HepG2 (cell line): ENCODE results near the gene HCRT. TPM values are rescaled to one million over a fixed set of nuclear protein-coding genes. Genes with fewer than 3 reads are reported as not detected.
"Not testable (repeated sequence)": the region's sequence is repeated elsewhere in the genome, so short reads cannot be mapped to it uniquely, and the experiment has no call there.

ENCODE experiments used
- ATAC-seq: fragments of 200-7000 bp; cut with Tn5 transposase; 3 replicates; pipeline ENCODE4 v1.9.1; 2020; ENCODE audit warnings: mild to moderate bottlenecking, moderate library complexity
- BruUV-seq: library from RNA; stranded (reverse); fragments of 400-500 nt; replicated peaks from 2 replicates; lab custom pipeline; 2021; lab: Mats Ljungman, UMichigan
- CTCF ChIA-PET: fragments of 300-600 bp; formaldehyde crosslinking; extraction: SDS; loops from one replicate; lab custom pipeline; 2021; ENCODE audit warnings: low total read pairs, inconsistent platforms, low intra/inter-chr PET ratio; lab: Yijun Ruan, JAX
- POLR2A ChIA-PET: fragments of 350-600 bp; sonication (Branson Sonifier 250); formaldehyde crosslinking; loops from one replicate; lab custom pipeline; 2020; ENCODE audit warnings: antibody characterized with exemption, inconsistent platforms; lab: Yijun Ruan, JAX
- DNase-seq: peaks from one replicate; pipeline ENCODE4 v3.0.0-alpha.2; 2015; ENCODE audit warnings: low spot score
- FAIRE-seq: peaks from 3 replicates; lab custom pipeline; 2011; peaks lifted over from hg19 to GRCh38; lab: Jason Lieb, UNC
- H2AFZ ChIP-seq: one replicate; pipeline ENCODE4 v1.6.1; 2011; ENCODE audit warnings: low read length, inconsistent platforms
- H3K27ac ChIP-seq: fragments of 300-600 bp; 3 replicates; pipeline ENCODE4 v1.8.0; 2011; ENCODE audit warnings: mixed run types, mild to moderate bottlenecking, mixed read lengths, low read length, inconsistent platforms; ENCODE audit not compliant: insufficient read depth; ENCODE audit errors: extremely low read length
- H3K27me3 ChIP-seq, 2 experiments: fragments of 200-600 bp in 1 of 2; 2 replicates in 1 of 2; 3 replicates in 1 of 2; pipeline versions ENCODE4 v1.6.0 to v1.8.0; 2011; ENCODE audit warnings: low read length in 2 of 2, mild to moderate bottlenecking in 2 of 2, moderate library complexity in 2 of 2, inconsistent platforms in 1 of 2; ENCODE audit not compliant: insufficient read depth in 2 of 2, control insufficient read depth in 1 of 2
- H3K36me3 ChIP-seq, 2 experiments: fragments of 200-600 bp in 1 of 2; replicated peaks in 1 of 2; 2 replicates in 1 of 2; 3 replicates in 1 of 2; pipeline versions ENCODE4 v1.5.1 to v1.8.0; 2011; ENCODE audit warnings: low read length in 2 of 2, inconsistent platforms in 1 of 2; ENCODE audit not compliant: insufficient read depth in 2 of 2, control insufficient read depth in 1 of 2
- H3K4me1 ChIP-seq: 2 replicates; pipeline ENCODE4 v1.5.1; 2012; ENCODE audit warnings: low read length, inconsistent platforms; ENCODE audit not compliant: insufficient read depth
- H3K4me2 ChIP-seq: 2 replicates; pipeline ENCODE4 v1.6.0; 2011; ENCODE audit warnings: low read depth, low read length, inconsistent platforms
- H3K4me3 ChIP-seq, 3 experiments: fragments of 200-600 bp in 1 of 3; sonication (generic), shearing (Covaris generic) in 1 of 3; replicated peaks in 1 of 3; 2 replicates each; pipeline ENCODE4 v1.5.1; 2011 to 2016; ENCODE audit warnings: low read length in 3 of 3, inconsistent platforms in 2 of 3, low read depth in 2 of 3, mild to moderate bottlenecking in 2 of 3, control low read depth in 1 of 3, mixed read lengths in 1 of 3; ENCODE audit not compliant: insufficient read depth in 1 of 3
- H3K79me2 ChIP-seq: one replicate; pipeline ENCODE4 v1.6.1; 2011; ENCODE audit warnings: low read length, inconsistent platforms; ENCODE audit not compliant: insufficient read depth
- H3K9ac ChIP-seq: 2 replicates; pipeline ENCODE4 v1.6.0; 2011; ENCODE audit warnings: mild to moderate bottlenecking, low read depth, low read length, inconsistent platforms; ENCODE audit not compliant: insufficient read depth
- H3K9me3 ChIP-seq: 2 replicates; pipeline ENCODE4 v1.5.1; 2012; ENCODE audit warnings: mild to moderate bottlenecking, low read length
- H4K20me1 ChIP-seq: 2 replicates; pipeline ENCODE4 v1.6.0; 2011; ENCODE audit warnings: inconsistent platforms, mild to moderate bottlenecking, low read length, moderate library complexity; ENCODE audit not compliant: insufficient read depth
- FOXA1 ChIP-seq, 2 experiments: fragments of 450-650 bp in 1 of 2; sonication (generic) in 1 of 2; formaldehyde crosslinking in 1 of 2; IDR thresholded peaks; 2 replicates each; pipeline versions ENCODE4 v1.4.0 to v1.6.1; 2016 to 2020; ENCODE audit warnings: missing genetic modification reagents in 1 of 2
- FOXA3 ChIP-seq: IDR thresholded peaks from 2 replicates; pipeline ENCODE4 v1.6.1; 2016; ENCODE audit warnings: missing genetic modification reagents, missing compliant biosample characterization
- HNF4A ChIP-seq: sonication (generic); formaldehyde crosslinking; IDR thresholded peaks from 2 replicates; pipeline ENCODE4 v1.4.0; 2020; ENCODE audit warnings: missing genetic modification reagents
- HNRNPUL1 ChIP-seq: fragments of 200-400 bp; formaldehyde crosslinking; IDR thresholded peaks from 2 replicates; pipeline ENCODE4 v1.6.1; 2017; ENCODE audit warnings: low read depth, mild to moderate bottlenecking, low read length, moderate library complexity
- HOXA3 ChIP-seq: sonication (generic); formaldehyde crosslinking; IDR thresholded peaks from 2 replicates; pipeline ENCODE4 v1.5.0; 2020; ENCODE audit warnings: missing genetic modification reagents
- MAFG ChIP-seq: sonication (generic); formaldehyde crosslinking; IDR thresholded peaks from 2 replicates; pipeline ENCODE4 v1.5.1; 2020; ENCODE audit warnings: mild to moderate bottlenecking, missing genetic modification reagents
- NFE2L1 ChIP-seq: sonication (generic); formaldehyde crosslinking; IDR thresholded peaks from 2 replicates; pipeline ENCODE4 v1.4.0; 2020; ENCODE audit warnings: missing genetic modification reagents, mild to moderate bottlenecking, borderline replicate concordance
- NR2F1 ChIP-seq, 2 experiments: fragments of 450-650 bp in 1 of 2; formaldehyde crosslinking in 1 of 2; IDR thresholded peaks; 2 replicates each; pipeline versions ENCODE4 v1.5.0 to v1.6.1; 2016 to 2020; ENCODE audit warnings: mild to moderate bottlenecking in 1 of 2, missing compliant biosample characterization in 1 of 2, missing genetic modification reagents in 1 of 2, moderate library complexity in 1 of 2
- RARA ChIP-seq: IDR thresholded peaks from 2 replicates; pipeline ENCODE4 v1.6.1; 2016; ENCODE audit warnings: missing genetic modification reagents, missing compliant biosample characterization
- RBFOX2 ChIP-seq: fragments of 200-400 bp; formaldehyde crosslinking; IDR thresholded peaks from 2 replicates; pipeline ENCODE4 v1.6.1; 2017; ENCODE audit warnings: low read depth, mild to moderate bottlenecking, low read length
- TP53 ChIP-seq: sonication (generic); formaldehyde crosslinking; conservative IDR thresholded peaks from 2 replicates; pipeline ENCODE4 v1.4.0; 2020; ENCODE audit warnings: missing genetic modification reagents
- ZNF629 ChIP-seq: sonication (generic); formaldehyde crosslinking; conservative IDR thresholded peaks from 2 replicates; pipeline ENCODE4 v1.5.0; 2020; ENCODE audit warnings: missing genetic modification reagents
- ZNF780A ChIP-seq: sonication (generic); formaldehyde crosslinking; IDR thresholded peaks from 2 replicates; pipeline ENCODE4 v1.8.0; 2022; ENCODE audit warnings: mild to moderate bottlenecking, missing genetic modification reagents, moderate library complexity
- ZNF83 ChIP-seq: sonication (generic); formaldehyde crosslinking; IDR thresholded peaks from 2 replicates; pipeline ENCODE4 v1.4.0; 2020; ENCODE audit warnings: missing genetic modification reagents, mild to moderate bottlenecking, borderline replicate concordance
- WGBS: methylation state at CpG from one replicate; pipeline ENCODE4 v1.1.6; 2017; ENCODE audit warnings: low lambda C conversion rate; 5-methylcytosine and 5-hydroxymethylcytosine counted together
- in situ Hi-C: cut with HindIII; loops from 2 replicates; pipeline ENCODE4 v1.10.0; 2017; ENCODE audit warnings: low pct_unique_long_range_greater_than_20kb; ENCODE audit not compliant: extremely low pct_ligation_motif_present
- intact Hi-C: fragments of 100-400 bp; cut with micrococcal nuclease; formaldehyde crosslinking; loops from one replicate; pipeline ENCODE4 v1.10.0; 2022; ENCODE audit not compliant: unreplicated experiment
- polyA plus RNA-seq, 8 experiments: library from polyadenylated mRNA; depleted of rRNA in 3 of 8; stranded (reverse) in 7 of 8; unstranded in 1 of 8; fragments of >200 nt; fragmentation: Illumina TruSeq in 4 of 8; extraction: Trizol in 4 of 8; gene quantifications; 2 replicates each; pipeline versions ENCODE4 v1.2.1 to v1.2.3, GENCODE V29; 2011 to 2016; ENCODE audit warnings: low read depth in 4 of 8, missing spikeins in 1 of 8, mixed read lengths in 1 of 8; ENCODE audit not compliant: insufficient read depth in 1 of 8
- total RNA-seq, 5 experiments: library from RNA; depleted of rRNA; stranded (reverse); fragments of >200 nt; fragmentation: Illumina TruSeq; extraction: Trizol; gene quantifications; 2 replicates each; pipeline ENCODE4 v1.2.3, GENCODE V29; 2016; ENCODE audit warnings: low read depth in 1 of 5
- TF ChIP-seq, protein P1 (sequence below): IDR thresholded peaks from 2 replicates; pipeline ENCODE4 v1.6.1; 2016; ENCODE audit warnings: mild to moderate bottlenecking

Gene HCRT
- total and polyA plus RNA-seq, 2 of the 13 experiments (the other 11 are each of a cell fraction or from before 2014, with no cell fraction given), result not detected

GRCh38 chr17:42146911-42147607 is 38.2 kb downstream of the HCRT start:
- H3K27ac ChIP-seq, result no peak overlapping the region
- DNase-seq (no peak), FAIRE-seq (no peak), ATAC-seq (no peak)
- WGBS, result 96% methylated on average over 13 of the region's 13 CpGs
- peaks cover 17 to 42% of the 10 kb centered on the region in 2 experiments for H3K36me3 ChIP-seq
- intact Hi-C loops (no loop called here), in situ Hi-C loops (no loop called here)
- H3K4me2 ChIP-seq, result no peak overlapping the region
- POLR2A ChIA-PET, result no interaction called here
- peaks cover 4% of the 10 kb centered on the region for H4K20me1 ChIP-seq
- CTCF ChIA-PET, result no interaction called here
- no peak overlapping the region for H3K9ac ChIP-seq
- H3K9me3 ChIP-seq, result no peaks in the 10 kb centered on the region
- no peak overlapping the region for H3K4me3 ChIP-seq
- H3K27me3 ChIP-seq, result no peaks in the 10 kb centered on the region
- peaks cover 37% of the 10 kb centered on the region for H3K4me1 ChIP-seq
- no peak for TF ChIP-seq ZNF780A (CRISPR knock-in tag)
- no peak for TF ChIP-seq NFE2L1 (CRISPR knock-in tag)
- TF ChIP-seq TP53 (CRISPR knock-in tag), result no peak
- TF ChIP-seq HNRNPUL1, result no peak
- TF ChIP-seq HOXA3 (CRISPR knock-in tag), result no peak
- no peak for TF ChIP-seq MAFG (CRISPR knock-in tag)
- TF ChIP-seq ZNF83, result no peak
- TF ChIP-seq RBFOX2, result 0 out of 2 replicates have a peak, but pooled peaks have one; percentile 30
- peaks cover 66% of the 10 kb centered on the region for H3K79me2 ChIP-seq
- no TSS peak for BruUV-seq
- no peak overlapping the region for H2AFZ ChIP-seq

DNA sequence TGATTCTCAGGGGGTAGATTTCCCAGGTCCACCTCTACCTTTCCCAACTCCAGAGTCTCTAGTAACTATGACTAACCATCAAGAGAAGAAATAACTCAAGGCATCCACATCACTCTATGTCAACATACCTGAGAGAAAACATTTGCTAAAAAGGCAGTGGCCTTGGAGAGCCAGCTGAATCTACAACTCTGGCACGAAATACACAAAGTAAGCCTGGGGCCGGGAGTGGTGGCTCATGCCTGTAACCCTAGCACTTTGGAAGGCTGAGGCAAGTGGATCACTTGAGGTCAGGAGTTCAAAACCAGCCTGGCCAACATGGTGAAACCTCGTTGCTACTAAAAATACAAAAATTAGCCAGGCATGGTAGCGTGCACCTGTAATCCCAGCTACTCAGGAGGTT is 42.1 kb downstream of the HCRT start:
- FAIRE-seq; H3K4me2 ChIP-seq; H2AFZ ChIP-seq; H3K4me3 ChIP-seq; H3K27me3 ChIP-seq; H4K20me1 ChIP-seq; H3K9ac ChIP-seq; intact Hi-C loops; CTCF ChIA-PET; H3K9me3 ChIP-seq; BruUV-seq; in situ Hi-C loops; TF ChIP-seq FOXA1 (IDR thresholded peaks at IDR 0.05): not testable (repeated sequence)
- H3K36me3 ChIP-seq, result peaks cover 20 to 46% of the 10 kb centered on the region in 2 experiments
- WGBS, result 61% methylated on average over 4 of the region's 4 CpGs
- DNase-seq (peak; percentile 82), ATAC-seq (peak; percentile 70)
- POLR2A ChIA-PET, result interaction anchor here (1.9 to 2.3 kb wide), 2 partner anchors 10 to 22 kb away, joined by 9 read pairs; partner anchors contain the start of gene KAT2A
- H3K27ac ChIP-seq, result peak overlapping the region; percentile 39
- peaks cover 63% of the 10 kb centered on the region for H3K79me2 ChIP-seq
- peaks cover 22% of the 10 kb centered on the region for H3K4me1 ChIP-seq
- TF ChIP-seq, protein P1, sequence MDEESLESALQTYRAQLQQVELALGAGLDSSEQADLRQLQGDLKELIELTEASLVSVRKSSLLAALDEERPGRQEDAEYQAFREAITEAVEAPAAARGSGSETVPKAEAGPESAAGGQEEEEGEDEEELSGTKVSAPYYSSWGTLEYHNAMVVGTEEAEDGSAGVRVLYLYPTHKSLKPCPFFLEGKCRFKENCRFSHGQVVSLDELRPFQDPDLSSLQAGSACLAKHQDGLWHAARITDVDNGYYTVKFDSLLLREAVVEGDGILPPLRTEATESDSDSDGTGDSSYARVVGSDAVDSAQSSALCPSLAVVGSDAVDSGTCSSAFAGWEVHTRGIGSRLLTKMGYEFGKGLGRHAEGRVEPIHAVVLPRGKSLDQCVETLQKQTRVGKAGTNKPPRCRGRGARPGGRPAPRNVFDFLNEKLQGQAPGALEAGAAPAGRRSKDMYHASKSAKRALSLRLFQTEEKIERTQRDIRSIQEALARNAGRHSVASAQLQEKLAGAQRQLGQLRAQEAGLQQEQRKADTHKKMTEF (CRISPR knock-in tag), result peak; percentile 27; the same call in 1 of the 2 replicates
- TF ChIP-seq HNF4A (peak; percentile 47), ZNF629 (peak; percentile 55), RARA (CRISPR knock-in tag) (peak; percentile 58), FOXA1 (CRISPR knock-in tag; IDR thresholded peaks at IDR 0.05) (peak; percentile 71), FOXA3 (peak; percentile 43; the same call in 1 of the 2 replicates), NR2F1 (CRISPR knock-in tag; IDR thresholded peaks at IDR 0.05) (0 out of 4 replicates have a peak, but pooled peaks of 1 of the 2 experiments have one; percentile 24)
